ENCODE data around the gene F10. TPM values are rescaled to one million over a fixed set of nuclear protein-coding genes. Genes with fewer than 3 reads are reported as not detected.

The F10 gene
- total and polyA plus RNA-seq, 2 of the 13 experiments (the other 11 are each of a cell fraction or from before 2014, with no cell fraction given): 58.4 to 237 TPM

DNA sequence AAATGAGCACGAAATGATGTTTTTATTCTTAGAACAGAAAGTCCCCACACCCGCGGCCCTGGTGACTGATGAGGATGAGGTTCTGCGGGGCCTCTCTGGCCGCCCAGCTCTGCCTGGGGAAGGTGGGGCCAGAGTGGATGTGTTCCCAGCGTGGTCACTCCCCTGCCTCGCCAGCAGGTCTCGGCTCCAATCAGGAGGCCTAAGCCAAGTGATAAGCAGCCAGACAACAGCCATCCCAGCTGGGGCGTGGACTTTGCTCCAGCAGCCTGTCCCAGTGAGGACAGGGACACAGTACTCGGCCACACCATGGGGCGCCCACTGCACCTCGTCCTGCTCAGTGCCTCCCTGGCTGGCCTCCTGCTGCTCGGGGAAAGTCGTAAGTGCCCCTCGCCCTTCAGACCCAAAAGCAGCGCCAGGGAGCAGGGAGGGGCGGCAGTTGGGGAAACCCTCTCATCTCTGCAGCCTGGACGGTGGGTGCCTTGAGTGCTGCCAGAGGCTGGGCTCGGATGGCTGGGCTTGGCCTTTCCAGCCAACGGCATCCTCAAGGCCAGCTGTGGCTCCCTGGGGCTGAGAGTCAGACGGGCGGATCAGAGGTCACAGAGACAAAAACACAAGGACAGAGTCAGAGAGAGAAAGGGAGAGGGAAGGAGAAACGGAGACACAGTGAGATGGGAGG, at the start of gene F10 (continued):
- TF ChIP-seq ZNF616 (CRISPR knock-in tag; IDR thresholded peaks at IDR 0.05; ENCODE audit: low read depth) (no peak), U2AF1 (optimal IDR thresholded peaks at IDR 0.05; ENCODE audit: low read depth, low read length) (no peak), NONO (IDR thresholded peaks at IDR 0.05) (no peak), NONO (CRISPR knock-in tag; conservative IDR thresholded peaks at IDR 0.05) (peak; percentile 98), ZC3H4 (CRISPR knock-in tag; IDR thresholded peaks at IDR 0.05; ENCODE audit: borderline replicate concordance) (0 out of 2 replicates have a peak, but pooled peaks have one; percentile 57), PPARG (CRISPR knock-in tag; conservative IDR thresholded peaks at IDR 0.05) (no peak; the same call in 1 of the 2 replicates), MATR3 (CRISPR knock-in tag; IDR thresholded peaks at IDR 0.05) (no peak), MIXL1 (CRISPR knock-in tag; IDR thresholded peaks at IDR 0.05) (0 out of 2 replicates have a peak, but pooled peaks have one; percentile 22), PBX2 (CRISPR knock-in tag; IDR thresholded peaks at IDR 0.05) (peak; percentile 73; the same call in 1 of the 2 replicates), ZFP36L2 (CRISPR knock-in tag; IDR thresholded peaks at IDR 0.05) (no peak), ZBTB25 (CRISPR knock-in tag; IDR thresholded peaks at IDR 0.05) (peak; percentile 72; the same call in 1 of the 2 replicates), GTF2F1 (IDR thresholded peaks at IDR 0.05; ENCODE audit: low read length) (no peak), ZFP82 (CRISPR knock-in tag; IDR thresholded peaks at IDR 0.05; ENCODE audit: borderline replicate concordance) (no peak), CREB1 (IDR thresholded peaks at IDR 0.05) (no peak), CREB1 (CRISPR knock-in tag; IDR thresholded peaks at IDR 0.05) (no peak), ZFP41 (CRISPR knock-in tag; IDR thresholded peaks at IDR 0.05; ENCODE audit: borderline replicate concordance) (peak; percentile 79; the same call in 1 of the 2 replicates), RBFOX2 (IDR thresholded peaks at IDR 0.05; ENCODE audit: low read depth, low read length) (peak; percentile 93), HNRNPK (IDR thresholded peaks at IDR 0.05; ENCODE audit: low read depth, low read length, poor library complexity, severe bottlenecking) (no peak), ZFY (CRISPR knock-in tag; IDR thresholded peaks at IDR 0.05) (peak; percentile 91), CC2D1A (CRISPR knock-in tag; IDR thresholded peaks at IDR 0.05) (no peak), ZNF784 (CRISPR knock-in tag; IDR thresholded peaks at IDR 0.05; ENCODE audit: borderline replicate concordance) (peak; percentile 70; the same call in 1 of the 2 replicates), ZSCAN25 (CRISPR knock-in tag; IDR thresholded peaks at IDR 0.05) (peak; percentile 77), ZNF17 (CRISPR knock-in tag; IDR thresholded peaks at IDR 0.05) (no peak)
- TF ChIP-seq, protein P1, sequence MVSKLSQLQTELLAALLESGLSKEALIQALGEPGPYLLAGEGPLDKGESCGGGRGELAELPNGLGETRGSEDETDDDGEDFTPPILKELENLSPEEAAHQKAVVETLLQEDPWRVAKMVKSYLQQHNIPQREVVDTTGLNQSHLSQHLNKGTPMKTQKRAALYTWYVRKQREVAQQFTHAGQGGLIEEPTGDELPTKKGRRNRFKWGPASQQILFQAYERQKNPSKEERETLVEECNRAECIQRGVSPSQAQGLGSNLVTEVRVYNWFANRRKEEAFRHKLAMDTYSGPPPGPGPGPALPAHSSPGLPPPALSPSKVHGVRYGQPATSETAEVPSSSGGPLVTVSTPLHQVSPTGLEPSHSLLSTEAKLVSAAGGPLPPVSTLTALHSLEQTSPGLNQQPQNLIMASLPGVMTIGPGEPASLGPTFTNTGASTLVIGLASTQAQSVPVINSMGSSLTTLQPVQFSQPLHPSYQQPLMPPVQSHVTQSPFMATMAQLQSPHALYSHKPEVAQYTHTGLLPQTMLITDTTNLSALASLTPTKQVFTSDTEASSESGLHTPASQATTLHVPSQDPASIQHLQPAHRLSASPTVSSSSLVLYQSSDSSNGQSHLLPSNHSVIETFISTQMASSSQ (IDR thresholded peaks at IDR 0.05; ENCODE audit: low read depth): no peak
- TF ChIP-seq, protein P1 (CRISPR knock-in tag; IDR thresholded peaks at IDR 0.05; ENCODE audit: borderline replicate concordance): no peak; the same call in 1 of the 2 replicates
